HT-29 (cell line): ENCODE data around the gene DDX10. TPM values are rescaled to one million over a fixed set of nuclear protein-coding genes. Genes with fewer than 3 reads are reported as not detected.

Source experiments
- DNase-seq: peaks from one replicate; pipeline ENCODE4 v3.0.0-alpha.2; 2015; ENCODE audit warnings: low spot score
- total RNA-seq: library from RNA; depleted of rRNA; stranded (reverse); fragments of >200 nt; shearing (Covaris generic); gene quantifications from 2 replicates; pipeline ENCODE4 v1.2.3, GENCODE V29; 2014

Gene DDX10
- total RNA-seq, 1 experiment from 2014 or later: 42.3 TPM

GRCh38 chr11:108654994-108655631 lies 9.8 kb upstream of the DDX10 start:
- DNase-seq: peak; percentile 86

GRCh38 chr11:108662700-108663099 lies 2.2 kb upstream of the DDX10 start:
- no peak for DNase-seq

GRCh38 chr11:108663154-108663877 lies 1.6 kb upstream of the DDX10 start:
- no peak for DNase-seq

- no peak for DNase-seq
Observed at GRCh38 chr11:108666373-108666772, 1.5 kb downstream of the DDX10 start.

- no peak for DNase-seq
Observed at GRCh38 chr11:108669286-108669685, 4.4 kb downstream of the DDX10 start.

GRCh38 chr11:108669711-108670110 lies 4.8 kb downstream of the DDX10 start:
- DNase-seq: no peak

- no peak for DNase-seq
Observed at GRCh38 chr11:108670451-108670850, 5.6 kb downstream of the DDX10 start.

GRCh38 chr11:108672113-108672512 lies 7.2 kb downstream of the DDX10 start:
- no peak for DNase-seq

GRCh38 chr11:108672786-108673185 lies 7.9 kb downstream of the DDX10 start:
- no peak for DNase-seq

GRCh38 chr11:108679045-108679444 lies 14.2 kb downstream of the DDX10 start:
- no peak for DNase-seq

- DNase-seq: no peak
Observed at GRCh38 chr11:108680271-108680670, 15.4 kb downstream of the DDX10 start.

GRCh38 chr11:108685419-108686130 lies 20.7 kb downstream of the DDX10 start:
- no peak for DNase-seq

GRCh38 chr11:108693852-108694251 lies 29.0 kb downstream of the DDX10 start:
- DNase-seq: no peak

GRCh38 chr11:108694846-108695245 lies 30.0 kb downstream of the DDX10 start:
- DNase-seq: no peak

GRCh38 chr11:108697872-108698473 lies 33.1 kb downstream of the DDX10 start:
- DNase-seq: peak; percentile 75

GRCh38 chr11:108698844-108699642 lies 34.2 kb downstream of the DDX10 start:
- DNase-seq: no peak

- no peak for DNase-seq
Observed at GRCh38 chr11:108703916-108704315, 39.0 kb downstream of the DDX10 start.

GRCh38 chr11:108705061-108705460 lies 40.2 kb downstream of the DDX10 start:
- no peak for DNase-seq

- DNase-seq: no peak
Observed at GRCh38 chr11:108708173-108708572, 43.3 kb downstream of the DDX10 start.

GRCh38 chr11:108709741-108710140 lies 44.9 kb downstream of the DDX10 start:
- DNase-seq: no peak

GRCh38 chr11:108713076-108713790 lies 48.4 kb downstream of the DDX10 start:
- no peak for DNase-seq
